Vagina (tissue), 2 donors: ENCODE results near the gene GUCY1A1.

Experiments used
- CTCF ChIP-seq, 3 experiments: fragments of 450-650 bp in 2 of 3; fragments of 200-600 bp in 1 of 3; sonication (generic) in 1 of 3; IDR thresholded peaks; one replicate each; pipeline ENCODE4 v1.5.1; 2017 to 2019; ENCODE audit warnings: antibody characterized with exemption in 3 of 3, mild to moderate bottlenecking in 2 of 3, moderate library complexity in 2 of 3
- POLR2A ChIP-seq, 2 donors: fragments of 450-650 bp; IDR thresholded peaks; one replicate each; pipeline ENCODE4 v1.6.1; 2017; ENCODE audit warnings: antibody characterized with exemption in 2 of 2, mild to moderate bottlenecking in 2 of 2, moderate library complexity in 2 of 2
- POLR2AphosphoS5 ChIP-seq, 2 donors: sonication (generic); formaldehyde crosslinking; IDR thresholded peaks; one replicate each; pipeline ENCODE4 v1.9.0; 2017; ENCODE audit warnings: antibody characterized with exemption in 2 of 2, mild to moderate bottlenecking in 2 of 2, low read depth in 1 of 2; ENCODE audit not compliant: insufficient read depth in 1 of 2

DNA sequence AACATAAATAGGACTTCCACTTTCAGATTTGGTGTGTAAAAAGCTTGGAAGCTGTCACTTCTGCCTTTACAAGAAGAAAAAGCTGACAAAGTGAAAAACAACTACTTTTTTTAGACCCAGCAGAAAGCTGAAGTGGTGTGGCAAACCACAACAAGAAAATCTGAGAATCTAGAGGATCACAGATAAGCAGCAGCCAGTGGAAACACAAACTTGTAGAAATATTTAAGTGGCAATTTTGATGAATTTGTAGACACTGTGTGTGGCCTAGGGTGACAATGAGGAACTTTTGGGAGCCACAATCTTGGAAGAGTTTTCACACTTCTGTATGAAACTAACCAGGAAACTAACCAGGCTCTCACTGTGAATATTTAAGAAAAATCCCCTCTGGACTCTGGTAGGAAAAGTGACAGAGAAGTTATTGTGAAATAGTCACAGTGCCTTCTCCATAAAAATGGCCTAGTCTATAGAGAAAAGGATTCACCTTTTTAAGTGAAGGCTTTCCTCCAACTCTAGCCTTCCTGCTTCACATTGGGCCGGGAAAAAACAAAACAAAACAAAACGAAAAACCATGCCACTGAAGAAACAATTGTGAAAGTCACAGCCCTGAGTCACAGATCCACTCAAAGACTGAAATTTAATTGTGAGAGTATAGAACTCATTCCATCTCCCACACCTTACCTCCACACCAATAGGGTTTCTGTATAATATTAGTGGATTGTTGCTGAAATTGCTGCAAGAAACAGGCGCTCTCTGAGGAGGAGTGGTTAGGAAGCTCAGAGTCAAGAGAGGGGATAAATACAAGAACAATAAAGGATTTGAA lies 26.7 kb upstream of the GUCY1A1 start:
- no peak for TF ChIP-seq POLR2A (IDR thresholded peaks at IDR 0.05)
- TF ChIP-seq CTCF (IDR thresholded peaks at IDR 0.05): no peak
- no peak for TF ChIP-seq POLR2AphosphoS5 (IDR thresholded peaks at IDR 0.05; ENCODE audit: insufficient read depth in 1 of 2, low read depth in 1 of 2)
